ENCODE results near the gene STX1B. TPM values are rescaled to one million over a fixed set of nuclear protein-coding genes. Genes with fewer than 3 reads are reported as not detected.

STX1B gene
- total RNA-seq, 1 experiment from 2014 or later = 11.0 TPM

DNA sequence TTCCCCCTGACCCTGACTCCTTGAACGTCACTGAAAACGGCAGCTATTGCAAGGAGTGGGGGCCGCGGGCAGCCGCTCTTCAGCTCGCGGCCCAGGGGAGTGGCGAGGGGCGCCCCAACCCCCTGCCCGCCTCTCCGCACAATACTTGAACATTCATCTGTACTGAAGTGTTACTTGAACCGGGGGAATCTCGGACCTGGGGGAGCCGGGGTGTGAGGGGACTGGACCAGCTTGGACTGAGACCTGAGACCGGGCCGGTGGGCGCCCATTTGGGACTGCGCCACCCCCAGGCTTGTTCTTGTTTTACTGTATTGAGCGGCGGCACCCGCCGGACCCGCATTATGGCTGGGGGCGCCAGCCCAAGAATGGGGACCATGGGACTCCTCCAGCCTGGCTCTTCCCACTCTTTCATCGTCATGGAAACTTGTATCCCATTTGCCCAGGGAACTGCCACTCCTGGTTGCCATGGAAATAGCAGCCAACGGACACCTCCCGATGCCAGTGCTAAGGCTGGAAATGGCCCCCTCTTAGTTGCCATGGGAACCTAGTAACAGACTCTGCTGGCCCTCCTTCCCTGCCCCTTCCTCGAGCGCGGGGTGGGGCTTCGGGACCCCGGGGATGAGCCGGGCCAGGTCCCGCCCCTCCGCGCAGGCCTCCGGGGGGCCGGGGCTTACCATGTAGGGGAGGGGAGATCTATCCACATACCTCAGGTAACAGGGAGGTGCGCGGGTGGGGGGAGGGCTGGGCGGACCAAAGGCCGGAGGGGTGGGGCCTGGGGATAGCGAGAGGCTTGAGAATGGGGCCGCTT lies 62.4 kb downstream of the STX1B start:
- Histone ChIP-seq H2BK15ac (ENCODE audit: low read depth, low read length) (no peak overlapping the region), H3K18ac (ENCODE audit: insufficient read length, low read depth, low read length) (peak overlapping the region; percentile 2), H2BK12ac (ENCODE audit: insufficient read length, low read depth, low read length) (no peak overlapping the region), H3K4me2 (ENCODE audit: insufficient read depth, insufficient read length, low read length) (peak overlapping the region; percentile 71), H3K4ac (ENCODE audit: low read depth, low read length) (no peak overlapping the region), H3K9ac (ENCODE audit: extremely low read depth, insufficient read length, low read length) (no peak overlapping the region), H3T11ph (ENCODE audit: low read length) (no peak overlapping the region), H3K27me3 (ENCODE audit: insufficient read depth, low read length) (no peaks in the 10 kb centered on the region), H2BK5ac (ENCODE audit: insufficient read length, low read length) (no peak overlapping the region), H4K5ac (ENCODE audit: insufficient read length, low read depth, low read length) (no peak overlapping the region), H3K4me1 (ENCODE audit: insufficient read depth, low read length) (no peaks in the 10 kb centered on the region), H4K20me1 (ENCODE audit: control insufficient read depth, insufficient read depth, insufficient read length) (no peaks in the 10 kb centered on the region), H3K23me2 (ENCODE audit: insufficient read length, low read depth, low read length, poor library complexity, severe bottlenecking) (peaks cover 11% of the 10 kb centered on the region), H4K8ac (replicated peaks; ENCODE audit: insufficient read length, low read depth, low read length) (no peak overlapping the region), H3K14ac (ENCODE audit: insufficient read depth, low read length) (peak overlapping the region; percentile 4), H3K79me1 (ENCODE audit: insufficient read depth, low read depth, low read length, poor library complexity, severe bottlenecking) (no peaks in the 10 kb centered on the region), H3K79me2 (ENCODE audit: insufficient read depth, low read length) (no peaks in the 10 kb centered on the region), H3K9me3 (ENCODE audit: control insufficient read depth, low read depth, low read length) (no peaks in the 10 kb centered on the region), H2BK20ac (ENCODE audit: low read depth, low read length, poor library complexity, severe bottlenecking) (no peak overlapping the region), H3K56ac (ENCODE audit: insufficient read length, low read depth, low read length) (no peak overlapping the region), H3K23ac (ENCODE audit: insufficient read length, low read depth, low read length) (no peak overlapping the region), H3K27ac (ENCODE audit: insufficient read length, low read depth, low read length) (no peak overlapping the region), H4K91ac (ENCODE audit: insufficient read length, low read depth, low read length) (no peak overlapping the region), H2BK120ac (ENCODE audit: low read depth, low read length, poor library complexity, severe bottlenecking) (no peak overlapping the region), H2AFZ (ENCODE audit: low read length) (no peak overlapping the region), H2AK5ac (ENCODE audit: insufficient read length, low read length) (no peak overlapping the region)
- peaks cover 15 to 33% (median 24%) of the 10 kb centered on the region in 3 experiments; a peak in 6 of 7 replicates for H3K36me3 Mint-ChIP-seq (ENCODE audit: insufficient read depth in 1 of 3, low read depth in 3 of 3)
- no peaks in the 10 kb centered on the region; a peak in 1 of 5 replicates for H3K9me3 Mint-ChIP-seq
- peak; percentile 100 for DNase-seq
- H3K4me3 Mint-ChIP-seq = peak overlapping the region; percentile 79 to 87
- no peaks in the 10 kb centered on the region for H3K27me3 Mint-ChIP-seq (ENCODE audit: low read depth)
- TF ChIP-seq, protein P1, sequence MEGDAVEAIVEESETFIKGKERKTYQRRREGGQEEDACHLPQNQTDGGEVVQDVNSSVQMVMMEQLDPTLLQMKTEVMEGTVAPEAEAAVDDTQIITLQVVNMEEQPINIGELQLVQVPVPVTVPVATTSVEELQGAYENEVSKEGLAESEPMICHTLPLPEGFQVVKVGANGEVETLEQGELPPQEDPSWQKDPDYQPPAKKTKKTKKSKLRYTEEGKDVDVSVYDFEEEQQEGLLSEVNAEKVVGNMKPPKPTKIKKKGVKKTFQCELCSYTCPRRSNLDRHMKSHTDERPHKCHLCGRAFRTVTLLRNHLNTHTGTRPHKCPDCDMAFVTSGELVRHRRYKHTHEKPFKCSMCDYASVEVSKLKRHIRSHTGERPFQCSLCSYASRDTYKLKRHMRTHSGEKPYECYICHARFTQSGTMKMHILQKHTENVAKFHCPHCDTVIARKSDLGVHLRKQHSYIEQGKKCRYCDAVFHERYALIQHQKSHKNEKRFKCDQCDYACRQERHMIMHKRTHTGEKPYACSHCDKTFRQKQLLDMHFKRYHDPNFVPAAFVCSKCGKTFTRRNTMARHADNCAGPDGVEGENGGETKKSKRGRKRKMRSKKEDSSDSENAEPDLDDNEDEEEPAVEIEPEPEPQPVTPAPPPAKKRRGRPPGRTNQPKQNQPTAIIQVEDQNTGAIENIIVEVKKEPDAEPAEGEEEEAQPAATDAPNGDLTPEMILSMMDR (conservative IDR thresholded peaks at IDR 0.05) = peak; percentile 34; the same call in 2 of the 3 replicates
- H3K4me1 Mint-ChIP-seq = peaks cover 23% of the 10 kb centered on the region in 2 experiments
- no CpG with 5 or more reads among the region's 44 CpGs for WGBS (ENCODE audit: extremely low coverage, insufficient read length, low lambda C conversion rate)
- H3K27ac Mint-ChIP-seq = peak overlapping the region; percentile 94 to 98 (median 97); a peak in 6 of 7 replicates
